K562 (cell line): Measurements from ENCODE around the gene PPM1M. TPM values are rescaled to one million over a fixed set of nuclear protein-coding genes. Genes with fewer than 3 reads are reported as not detected.

Experiments
- GABPB2 ChIP-seq: fragments of 250-450 bp; sonication (Bioruptor Pico); conservative IDR thresholded peaks from 2 replicates; pipeline ENCODE4 v1.5.1; 2021; ENCODE audit warnings: mild to moderate bottlenecking
- RBM15 ChIP-seq: fragments of 200-400 bp; formaldehyde crosslinking; IDR thresholded peaks from 2 replicates; pipeline ENCODE4 v1.6.1; 2018; ENCODE audit warnings: mild to moderate bottlenecking, low read length, moderate library complexity; ENCODE audit not compliant: insufficient read depth
- SREBF2 ChIP-seq: sonication (generic); formaldehyde crosslinking; IDR thresholded peaks from 2 replicates; pipeline ENCODE4 v1.4.0; 2020; ENCODE audit warnings: mild to moderate bottlenecking, missing genetic modification reagents
- ZC3H4 ChIP-seq: sonication (generic); formaldehyde crosslinking; IDR thresholded peaks from 2 replicates; pipeline ENCODE4 v1.9.0; 2021; ENCODE audit warnings: missing genetic modification reagents, borderline replicate concordance
- ZNF197 ChIP-seq: fragments of 200-800 bp; sonication (Bioruptor generic); IDR thresholded peaks from 2 replicates; pipeline ENCODE4 v1.6.1; 2016; ENCODE audit warnings: low read depth, missing genetic modification characterization, missing compliant biosample characterization
- ZNF764 ChIP-seq: fragments of 250-450 bp; sonication (Bioruptor Pico); IDR thresholded peaks from 2 replicates; pipeline ENCODE4 v1.4.0; 2020; ENCODE audit warnings: low read depth, mild to moderate bottlenecking, moderate library complexity
- polyA plus RNA-seq, 8 experiments: library from polyadenylated mRNA; depleted of rRNA in 4 of 8; stranded (reverse) in 5 of 8; unstranded in 3 of 8; fragments of >200 nt; fragmentation: Nextera tagmentation in 2 of 8; fragmentation: Illumina TruSeq in 1 of 8; extraction: Ambion mirVana in 2 of 8; extraction: Trizol in 1 of 8; gene quantifications; 2 replicates each; pipeline versions ENCODE4 v1.2.1 to v1.2.3, GENCODE V29; 2011 to 2014; ENCODE audit warnings: inconsistent platforms in 1 of 8, missing spikeins in 1 of 8
- total RNA-seq, 7 experiments: library from RNA; depleted of rRNA in 6 of 7; stranded (reverse); fragments of >200 nt in 6 of 7; fragmentation: Illumina TruSeq in 2 of 7; extraction: Trizol in 2 of 7; gene quantifications; 2 replicates each; pipeline versions ENCODE4 v1.2.1 to v1.2.3, GENCODE V29; 2011 to 2021; ENCODE audit warnings: low replicate concordance in 1 of 7
- TF ChIP-seq, protein P1 (sequence below): fragments of 250-450 bp; sonication (Bioruptor Pico); IDR thresholded peaks from 2 replicates; pipeline ENCODE4 v1.5.0; 2021
- TF ChIP-seq, protein P2 (sequence below): fragments of 450-650 bp; IDR thresholded peaks from 2 replicates; pipeline ENCODE4 v1.6.1; 2016

Gene PPM1M
- total and polyA plus RNA-seq, 9 of the 15 experiments (the other 6 are each of a cell fraction or from before 2014, with no cell fraction given) = 1.4 to 9.2 (median 4.4) TPM

DNA sequence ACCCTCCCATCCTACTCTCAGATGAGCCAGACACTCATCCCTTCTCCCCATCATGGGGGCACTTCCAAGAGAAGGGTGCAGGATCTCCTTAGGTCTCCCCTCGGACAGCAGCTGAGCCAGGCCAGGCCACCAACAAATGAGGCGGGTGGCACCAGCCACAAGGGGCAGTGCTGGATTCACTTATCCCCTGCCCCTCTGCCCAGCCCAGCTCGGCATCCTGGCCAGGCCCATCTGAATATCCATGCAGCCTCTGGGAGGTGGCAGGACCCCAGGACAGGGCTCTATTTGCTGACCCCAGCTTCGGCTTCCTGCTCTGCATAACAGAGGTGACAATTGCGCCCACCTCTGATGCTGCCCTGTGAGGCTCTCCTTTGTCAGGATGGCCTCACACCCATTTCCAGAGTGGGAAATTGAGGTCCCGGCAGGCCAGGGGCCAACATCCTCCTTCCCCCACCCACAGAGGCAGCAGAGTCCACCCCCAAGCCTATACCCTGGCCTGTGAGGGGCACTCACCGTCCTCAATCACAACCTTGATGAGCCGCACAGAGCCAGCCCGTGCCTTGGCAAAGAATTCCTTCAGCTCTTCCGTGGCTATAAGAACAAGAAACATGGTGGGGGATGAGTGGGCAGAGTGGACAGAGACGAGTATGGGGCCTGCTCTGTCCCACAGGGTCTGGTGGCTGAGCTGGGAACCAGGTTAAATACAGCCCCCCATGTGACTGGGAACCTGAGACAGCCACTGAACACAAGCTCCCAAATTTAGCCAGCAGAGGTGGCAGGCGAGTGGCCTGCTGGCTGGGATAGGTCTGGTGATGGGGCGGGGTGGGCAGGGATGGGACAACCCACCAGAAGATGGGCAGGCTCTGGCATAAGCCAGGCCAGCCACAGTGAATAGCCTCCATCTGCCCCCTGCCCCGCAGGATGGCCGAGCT is 10.8 kb upstream of the PPM1M start (continued):
- TF ChIP-seq, protein P1, sequence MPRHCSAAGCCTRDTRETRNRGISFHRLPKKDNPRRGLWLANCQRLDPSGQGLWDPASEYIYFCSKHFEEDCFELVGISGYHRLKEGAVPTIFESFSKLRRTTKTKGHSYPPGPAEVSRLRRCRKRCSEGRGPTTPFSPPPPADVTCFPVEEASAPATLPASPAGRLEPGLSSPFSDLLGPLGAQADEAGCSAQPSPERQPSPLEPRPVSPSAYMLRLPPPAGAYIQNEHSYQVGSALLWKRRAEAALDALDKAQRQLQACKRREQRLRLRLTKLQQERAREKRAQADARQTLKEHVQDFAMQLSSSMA (CRISPR knock-in tag) = no peak
- no peak for TF ChIP-seq ZNF764
- TF ChIP-seq RBM15 = no peak
- TF ChIP-seq, protein P2, sequence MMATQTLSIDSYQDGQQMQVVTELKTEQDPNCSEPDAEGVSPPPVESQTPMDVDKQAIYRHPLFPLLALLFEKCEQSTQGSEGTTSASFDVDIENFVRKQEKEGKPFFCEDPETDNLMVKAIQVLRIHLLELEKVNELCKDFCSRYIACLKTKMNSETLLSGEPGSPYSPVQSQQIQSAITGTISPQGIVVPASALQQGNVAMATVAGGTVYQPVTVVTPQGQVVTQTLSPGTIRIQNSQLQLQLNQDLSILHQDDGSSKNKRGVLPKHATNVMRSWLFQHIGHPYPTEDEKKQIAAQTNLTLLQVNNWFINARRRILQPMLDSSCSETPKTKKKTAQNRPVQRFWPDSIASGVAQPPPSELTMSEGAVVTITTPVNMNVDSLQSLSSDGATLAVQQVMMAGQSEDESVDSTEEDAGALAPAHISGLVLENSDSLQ = no peak
- no peak for TF ChIP-seq ZNF197 (CRISPR knock-in tag)
- TF ChIP-seq GABPB2 = no peak
- no peak for TF ChIP-seq SREBF2 (CRISPR knock-in tag)
- no peak for TF ChIP-seq ZC3H4
